GM12801 (cell line): ENCODE measurements around the gene FYB2.

ENCODE experiments used
- CTCF ChIP-seq: IDR thresholded peaks from one replicate; pipeline ENCODE4 v1.5.1; 2011; ENCODE audit warnings: control low read depth; ENCODE audit not compliant: insufficient read length; ENCODE audit errors: extremely low read depth

The FYB2 gene

DNA sequence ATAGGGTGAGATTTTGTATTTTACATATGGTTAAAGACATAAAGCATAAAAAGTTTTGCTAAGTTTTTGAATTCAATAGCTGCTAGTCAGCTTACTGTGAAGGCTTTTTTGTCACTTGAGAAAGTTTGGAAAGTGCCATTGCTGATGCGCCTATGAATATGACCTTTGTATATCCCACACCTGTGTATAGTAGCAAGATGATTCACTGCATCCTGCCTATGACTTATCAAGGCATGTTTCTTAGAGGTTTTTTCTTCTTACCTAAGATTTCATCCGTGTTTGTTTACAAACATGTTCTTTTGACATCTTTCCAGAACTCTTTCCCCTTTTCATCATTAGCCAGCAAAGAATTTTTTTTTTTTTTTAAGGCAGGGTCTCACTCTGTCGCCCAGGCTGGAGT, 122.5 kb downstream of the FYB2 start:
- no peak for TF ChIP-seq CTCF

DNA sequence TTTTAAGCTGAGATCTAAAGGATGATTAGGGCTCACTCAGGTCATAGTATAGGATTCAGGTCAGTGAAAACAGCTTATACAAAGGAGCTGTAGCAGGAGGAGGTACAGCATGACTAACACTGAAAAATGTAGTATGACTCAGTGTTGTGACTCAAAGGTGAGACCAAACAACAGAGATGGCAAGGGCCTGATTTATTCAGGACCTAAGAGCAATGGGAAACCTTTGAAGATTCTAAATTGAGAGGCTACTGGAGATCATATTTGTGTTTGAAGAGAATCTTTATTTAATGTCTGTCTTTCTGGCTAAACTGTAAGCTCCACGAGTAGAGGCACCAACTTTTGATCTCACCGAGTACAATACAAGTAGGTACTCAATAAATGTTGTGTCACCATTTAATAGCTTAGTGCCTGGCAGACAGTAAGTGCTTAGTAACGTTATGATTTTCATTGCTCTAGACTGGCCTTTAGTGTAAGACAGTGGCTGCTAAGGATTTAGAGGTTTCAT, 130.6 kb downstream of the FYB2 start:
- no peak for TF ChIP-seq CTCF

DNA sequence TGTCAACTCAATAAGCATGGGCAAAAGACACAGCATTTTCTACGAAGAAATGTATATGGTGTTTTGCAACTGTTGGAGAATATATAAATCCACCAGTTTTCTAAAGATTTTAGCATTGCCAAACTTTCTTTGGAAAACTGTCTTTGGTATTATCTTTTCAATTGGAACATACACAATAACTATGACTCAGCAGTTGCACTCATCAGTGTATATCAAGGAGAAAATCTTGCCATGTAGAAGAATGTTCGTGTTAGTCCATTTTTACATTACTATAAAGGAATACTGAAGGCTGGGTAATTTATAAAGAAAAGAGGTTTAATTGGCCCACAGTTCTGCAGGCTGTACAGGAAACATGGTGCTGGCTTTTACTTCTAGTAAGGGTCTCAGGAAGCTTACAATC, 133.0 kb downstream of the FYB2 start:
- no peak for TF ChIP-seq CTCF

DNA sequence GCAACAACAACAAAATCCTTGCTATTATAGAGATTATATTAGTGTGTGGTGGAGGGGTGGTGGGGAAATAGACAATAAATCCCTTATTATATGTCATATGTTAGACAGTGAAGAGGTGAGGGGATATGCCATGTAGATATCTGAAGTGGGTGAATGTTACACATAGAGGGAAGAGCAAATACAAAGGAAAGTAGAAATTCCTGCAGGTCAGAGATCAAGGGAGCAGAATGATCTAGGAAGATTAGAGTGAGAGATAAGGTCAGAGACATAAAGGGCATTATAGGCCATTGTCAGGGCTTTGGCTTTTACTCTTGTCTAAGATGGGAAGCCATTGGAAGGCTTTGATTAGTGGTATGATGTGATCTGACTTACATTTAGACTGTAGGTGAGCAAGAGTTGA, 135.6 kb downstream of the FYB2 start:
- no peak for TF ChIP-seq CTCF

DNA sequence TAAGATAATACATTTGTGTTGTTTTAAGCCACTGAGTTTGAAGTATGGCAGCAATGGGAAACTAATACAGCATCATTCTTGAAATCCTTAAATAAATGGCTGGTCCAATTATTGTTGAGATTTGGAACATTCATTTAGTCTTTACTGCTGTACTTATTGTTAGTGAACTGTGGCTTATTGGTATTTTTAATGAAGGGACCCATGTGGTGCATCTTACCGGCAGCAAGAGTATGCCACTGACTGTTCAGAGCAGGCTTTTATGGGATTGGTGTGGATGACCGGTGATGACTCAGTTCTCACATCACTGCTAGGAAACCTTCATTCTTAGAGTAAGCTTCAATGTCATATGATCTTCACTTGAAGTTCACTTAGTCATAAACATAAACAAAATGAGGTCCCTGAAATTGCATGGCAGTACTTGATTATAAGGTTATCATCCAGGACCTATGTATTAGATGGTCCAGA, 142.6 kb downstream of the FYB2 start:
- no peak for TF ChIP-seq CTCF

DNA sequence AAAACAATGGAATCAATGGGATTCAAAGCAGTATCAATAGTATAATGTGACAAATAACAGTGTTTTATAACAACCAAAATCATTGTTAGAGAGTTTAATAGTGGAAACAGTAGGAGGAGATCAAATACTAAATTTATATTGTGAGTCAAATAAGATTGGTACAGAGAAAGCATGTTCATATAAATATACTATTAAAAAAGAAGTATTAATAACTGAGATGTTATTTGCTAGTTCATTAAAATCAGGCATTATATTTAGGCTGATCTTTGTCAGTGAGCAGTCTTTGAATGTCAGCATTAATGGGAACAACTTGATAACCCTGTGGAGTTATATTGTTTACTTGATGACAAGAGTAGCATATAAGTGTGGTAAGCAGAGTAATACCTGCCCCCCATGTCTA, 143.4 kb downstream of the FYB2 start:
- no peak for TF ChIP-seq CTCF

- no peak for TF ChIP-seq CTCF
Observed at GRCh38 chr1:56672579-56672978, 146.6 kb downstream of the FYB2 start.

- TF ChIP-seq CTCF, result no peak
Observed at GRCh38 chr1:56671542-56671941, 147.7 kb downstream of the FYB2 start.
